SKM-1 treated with dmso at 0.1 percent for 144 hours (cell line): ENCODE results near the gene MYL7.

ENCODE experiments used
- DNase-seq: peaks from one replicate; lab custom pipeline; 2025; ENCODE audit not compliant: unreplicated experiment; lab: John Stamatoyannopoulos, UW

Gene MYL7

GRCh38 chr7:44150966-44151941 is 10.1 kb upstream of the MYL7 start:
- DNase-seq = no peak

DNA sequence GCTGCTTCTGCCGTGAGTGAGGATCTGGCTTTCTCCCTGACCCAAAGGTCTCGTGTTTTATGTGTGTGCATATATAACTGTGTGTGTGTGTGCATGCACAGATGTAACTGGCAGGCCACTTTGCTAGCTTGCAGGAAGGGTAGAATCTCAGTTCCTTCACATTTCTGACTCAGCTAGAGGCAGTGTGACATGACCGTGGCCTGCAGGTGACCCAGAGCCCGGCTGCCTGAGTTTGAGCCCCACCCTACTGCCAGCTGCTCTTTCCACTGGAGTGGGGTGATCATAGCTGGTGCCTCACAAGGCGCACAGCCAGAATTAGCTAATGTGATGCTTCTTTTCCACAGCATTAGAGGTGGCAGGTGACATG is 9.3 kb upstream of the MYL7 start:
- DNase-seq = no peak

- DNase-seq = no peak
Measured at GRCh38 chr7:44149571-44150465, 8.7 kb upstream of the MYL7 start.

DNA sequence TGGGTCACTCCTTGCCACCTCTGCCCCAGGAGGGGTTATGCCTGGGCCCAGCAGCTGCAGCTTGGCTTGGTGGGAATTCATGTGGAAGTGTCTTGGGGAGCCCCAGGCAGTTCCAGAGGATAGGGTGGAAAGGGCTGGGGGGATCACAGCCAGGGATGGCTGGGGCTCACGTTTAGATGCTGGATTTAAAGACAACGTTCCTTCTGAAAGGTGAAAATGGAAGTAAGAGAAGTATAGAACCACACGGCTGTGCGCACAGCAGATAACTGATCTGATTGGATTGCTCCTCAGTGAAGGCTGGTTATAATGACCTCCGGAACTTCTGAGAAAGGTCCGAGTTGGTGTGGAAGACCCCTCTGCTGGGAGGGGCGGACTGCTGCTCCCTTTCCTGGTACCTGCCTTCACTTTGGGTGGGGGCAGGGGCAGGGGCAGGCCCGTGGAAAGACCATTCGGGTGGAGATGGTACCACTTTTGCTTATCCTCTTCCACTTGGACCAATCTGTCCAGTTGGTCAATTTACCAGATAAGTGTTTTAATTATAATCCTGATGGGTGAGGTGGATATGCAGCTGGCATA is 7.9 kb upstream of the MYL7 start:
- no peak for DNase-seq

DNA sequence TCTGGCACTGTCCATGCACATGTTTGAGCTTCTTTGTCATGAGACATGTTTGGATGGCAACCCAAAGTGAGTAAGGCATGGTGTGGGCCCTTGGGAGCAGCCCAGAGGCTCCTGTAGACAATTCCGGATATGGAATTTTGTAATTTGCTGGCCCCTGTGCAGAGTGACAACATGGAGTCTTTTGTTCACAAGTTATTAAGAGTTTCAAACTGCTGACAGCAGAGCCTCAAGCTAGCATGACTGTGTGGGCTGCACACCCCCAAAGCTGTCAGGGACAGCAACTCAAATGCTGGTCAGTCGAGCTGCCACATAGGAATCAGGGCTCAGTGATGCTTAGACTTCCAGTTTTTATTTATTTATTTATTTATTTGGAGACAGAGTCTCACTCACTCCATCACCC is 7.0 kb upstream of the MYL7 start:
- no peak for DNase-seq

GRCh38 chr7:44147026-44147991 is 6.2 kb upstream of the MYL7 start:
- no peak for DNase-seq

DNA sequence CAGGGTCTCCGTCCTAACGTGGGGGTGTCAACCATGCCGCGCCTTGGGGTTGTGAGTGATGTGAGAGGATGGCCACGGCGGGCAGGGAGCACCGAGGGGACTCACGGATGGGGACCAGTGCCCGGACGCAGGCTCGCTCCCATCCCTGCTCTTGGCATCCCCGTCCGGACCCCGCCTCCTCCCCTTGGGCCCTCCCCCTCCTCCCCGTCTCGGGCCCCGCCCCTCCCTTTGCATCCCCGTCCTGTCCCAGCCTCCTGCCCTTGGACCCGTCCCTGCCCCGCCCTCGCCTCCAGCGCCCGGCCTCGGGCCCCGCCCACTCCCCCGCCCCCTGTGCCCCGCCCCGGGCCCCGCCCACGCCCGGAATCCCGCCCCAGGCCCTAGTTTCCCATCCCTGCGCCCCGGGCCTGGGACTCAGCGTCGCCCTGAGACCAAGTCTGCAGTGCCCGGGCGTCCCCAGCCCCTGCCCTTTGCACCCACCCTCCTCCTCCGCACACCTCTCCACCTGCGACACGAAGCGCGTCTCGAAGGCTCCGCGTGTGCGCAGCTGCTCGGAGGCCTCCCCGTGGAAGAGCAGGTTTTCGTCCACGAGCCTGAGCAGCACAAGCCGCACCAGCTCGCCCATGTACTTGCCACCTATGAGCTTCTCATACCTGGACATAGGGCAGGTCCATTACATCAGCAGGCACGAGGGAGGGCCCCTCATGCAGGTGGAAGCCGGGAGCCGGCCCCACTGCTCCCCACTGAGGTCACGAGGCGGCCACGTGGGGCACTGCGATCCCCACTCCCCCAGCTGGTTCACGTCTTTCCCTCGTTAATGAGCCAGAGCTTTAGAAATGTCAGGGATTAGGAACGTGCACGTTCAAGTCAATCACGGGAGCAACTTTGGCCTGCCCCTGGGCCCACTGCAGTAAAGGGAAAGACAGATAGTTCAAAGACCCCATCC is 5.1 kb upstream of the MYL7 start:
- DNase-seq = no peak

DNA sequence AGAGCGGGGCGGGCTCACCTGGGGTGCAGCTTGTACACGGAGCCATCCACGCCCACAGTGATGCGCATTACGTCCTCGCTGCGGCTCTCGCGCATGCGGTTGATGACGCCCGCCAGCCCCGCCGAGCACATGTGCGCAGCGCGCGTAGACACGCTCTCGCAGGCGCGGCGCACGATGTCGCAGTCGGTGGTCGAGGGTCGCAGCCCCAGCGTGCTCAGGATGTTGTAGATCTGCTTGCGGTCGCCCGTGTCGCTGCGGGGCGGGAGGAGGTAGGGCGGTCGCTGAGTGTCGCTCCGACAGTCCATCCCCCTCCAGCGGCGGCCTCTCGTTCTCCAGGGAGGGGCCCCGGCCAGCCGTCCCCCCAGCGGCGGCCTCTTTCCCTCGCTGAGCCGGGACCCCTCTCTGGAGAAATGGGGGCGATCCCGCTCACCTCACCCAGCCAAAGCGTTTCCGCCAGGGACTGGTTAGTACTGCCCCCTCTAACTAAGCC is 4.4 kb upstream of the MYL7 start:
- no peak for DNase-seq

DNA sequence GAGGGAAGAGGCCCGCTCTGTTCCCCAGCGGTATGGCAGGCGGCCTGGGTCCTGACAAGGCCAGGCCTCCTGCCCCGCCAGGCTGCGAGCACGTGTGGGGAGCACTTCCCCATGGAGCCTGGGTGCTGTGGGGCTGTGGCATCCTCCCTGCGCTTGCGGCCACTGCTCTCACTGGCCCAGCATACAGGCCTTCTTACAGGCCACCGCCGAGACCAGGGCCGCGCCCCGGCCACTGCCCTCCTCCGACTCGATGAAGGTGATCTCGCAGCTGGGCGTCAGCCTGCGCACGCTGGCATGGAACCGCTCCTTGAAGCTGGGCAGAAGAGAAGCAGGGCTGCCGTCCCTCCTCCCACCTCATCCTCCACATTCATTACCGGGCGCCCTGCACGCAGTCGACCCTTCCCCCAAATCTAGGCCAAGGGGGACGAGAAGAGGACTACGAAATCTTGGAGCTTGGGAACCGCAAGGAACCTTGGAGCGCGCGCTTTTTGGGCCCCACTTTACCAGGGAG is 3.9 kb upstream of the MYL7 start:
- DNase-seq = no peak

- DNase-seq = no peak
Measured at GRCh38 chr7:44144426-44144967, 3.4 kb upstream of the MYL7 start.

- no peak for DNase-seq
Measured at GRCh38 chr7:44143646-44144250, 2.6 kb upstream of the MYL7 start.

DNA sequence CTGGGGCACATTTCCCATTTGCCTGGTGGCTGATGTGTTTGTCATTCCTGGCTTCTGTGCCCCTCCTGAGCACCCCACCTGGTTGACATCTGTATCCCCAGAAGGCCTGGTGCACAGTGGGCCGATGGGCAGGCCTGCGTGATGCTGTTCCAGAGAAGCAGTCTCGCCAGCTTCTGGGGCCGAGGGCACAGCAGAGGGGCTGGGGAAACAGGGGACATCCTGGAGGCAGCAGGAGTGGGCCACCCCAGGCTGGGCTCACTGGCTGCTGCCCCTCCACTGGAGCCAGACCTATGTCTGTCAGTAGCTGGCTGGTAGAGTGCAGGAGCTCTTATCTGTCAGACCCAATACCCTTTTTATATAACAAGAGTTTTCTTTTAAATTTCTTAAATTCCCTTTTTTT is 896 bp upstream of the MYL7 start:
- no peak for DNase-seq

DNA sequence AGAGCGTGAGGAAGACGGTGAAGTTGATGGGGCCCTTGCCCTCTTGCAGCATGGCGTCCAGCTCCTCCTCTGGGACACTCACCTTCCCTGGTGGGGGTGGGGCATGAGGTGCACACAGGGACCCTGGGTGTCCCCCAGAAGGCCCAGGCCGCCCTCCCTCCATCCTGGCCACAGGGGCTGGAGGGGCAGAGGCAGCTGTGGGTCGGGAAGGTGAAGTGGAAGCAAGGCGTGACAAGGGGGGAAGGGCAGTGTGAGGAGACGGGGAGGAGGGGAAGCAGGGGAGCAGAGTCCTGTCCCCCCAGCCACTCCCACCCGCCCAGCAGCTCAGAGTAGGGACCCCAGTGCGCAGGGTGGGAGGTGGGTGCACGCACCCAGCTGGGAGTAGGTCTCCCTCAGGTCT is 791 bp downstream of the MYL7 start:
- no peak for DNase-seq

DNA sequence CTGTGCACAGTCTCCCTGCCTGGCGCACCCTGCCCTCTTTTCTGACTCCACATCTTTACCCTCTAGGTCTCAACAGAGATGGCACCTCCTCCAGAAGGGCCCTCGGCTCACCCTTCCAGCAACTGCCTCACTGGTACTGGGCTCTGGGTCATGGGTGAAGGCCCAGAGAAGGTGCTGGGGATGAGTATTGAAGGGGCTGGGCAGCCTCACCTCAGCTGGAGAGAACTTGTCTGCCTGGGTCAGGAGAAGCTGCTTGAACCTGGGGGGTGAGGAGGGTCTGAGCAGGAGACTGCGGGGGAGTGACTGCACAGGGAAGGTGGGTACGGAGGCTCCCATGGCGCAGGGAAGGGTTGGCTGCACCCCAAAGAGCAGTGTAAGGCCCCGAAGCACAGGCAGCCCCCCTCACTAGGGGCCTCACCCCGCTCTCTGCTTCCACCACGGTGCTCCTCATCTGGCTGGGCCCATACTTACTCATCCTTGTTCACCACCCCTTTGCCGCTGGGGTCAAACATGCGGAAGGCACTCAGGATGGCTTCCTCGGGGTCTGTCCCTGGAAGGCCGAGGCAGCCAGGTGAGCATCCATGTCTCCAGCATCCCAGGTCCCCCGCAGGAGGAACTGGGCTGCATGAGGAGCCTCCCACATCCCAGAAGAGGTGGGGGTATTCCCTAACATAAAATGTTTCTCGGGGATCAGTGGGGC is 1.7 kb downstream of the MYL7 start:
- no peak for DNase-seq

DNA sequence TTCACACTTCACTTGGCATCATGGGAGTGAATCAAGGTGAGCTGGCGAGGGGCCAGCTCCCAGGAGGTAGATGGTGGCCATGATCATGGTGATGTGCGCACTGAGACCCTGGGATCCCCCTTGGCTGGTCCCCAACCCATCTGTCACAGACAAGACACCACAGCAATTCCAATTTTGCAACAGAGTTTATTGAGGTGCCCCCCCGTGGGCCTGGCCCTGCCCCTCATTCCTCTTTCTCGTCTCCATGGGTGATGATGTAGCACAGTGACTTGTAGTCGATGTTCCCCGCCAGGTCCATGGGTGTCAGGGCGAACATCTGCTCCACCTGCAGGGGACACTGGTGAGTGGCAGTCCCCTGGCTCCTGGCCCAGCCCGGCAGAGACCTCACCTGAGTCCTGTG is 2.4 kb downstream of the MYL7 start:
- no peak for DNase-seq

- DNase-seq = no peak
Measured at GRCh38 chr7:44136731-44137130, 4.4 kb downstream of the MYL7 start.

DNA sequence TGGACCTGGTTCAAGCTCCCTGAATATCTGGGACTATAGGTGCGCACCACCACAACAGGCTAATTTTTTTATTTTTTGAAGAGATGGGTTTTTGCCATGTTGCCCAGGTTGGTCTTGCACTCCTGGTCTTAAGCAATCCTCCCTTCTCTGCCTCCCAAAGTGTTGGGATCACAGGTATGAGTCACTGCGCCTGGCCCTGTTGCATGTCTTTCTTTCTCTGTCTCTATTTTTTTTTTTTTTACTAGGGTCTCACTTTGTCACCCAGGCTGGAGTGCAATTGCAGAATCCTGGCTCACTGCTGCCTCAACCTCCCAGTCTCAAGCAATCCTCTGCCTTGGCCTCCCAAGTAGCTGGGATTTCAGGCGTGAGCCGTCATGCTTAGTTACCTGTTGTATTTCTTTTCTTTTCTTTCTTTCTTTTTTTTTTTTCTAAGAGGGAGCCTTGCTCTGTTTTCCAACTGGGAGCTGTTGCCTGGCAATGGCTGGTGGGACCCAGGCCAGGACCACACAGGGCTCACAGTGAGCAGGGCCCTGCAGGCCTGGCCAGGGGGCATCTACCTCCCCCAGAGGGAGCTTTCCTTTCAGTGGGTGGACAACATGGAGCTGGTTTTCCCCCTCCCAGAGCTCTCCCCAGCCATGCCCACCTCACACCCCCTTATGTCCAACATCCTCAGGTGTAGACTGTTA is 6.0 kb downstream of the MYL7 start:
- no peak for DNase-seq
